GM18526 (cell line): Measurements from ENCODE around the gene SUMF2.
A peak's percentile ranks its signal among the peaks of the same experiment; 100 is the strongest.

Source experiments
- POLR2A ChIP-seq: IDR thresholded peaks from 3 replicates; pipeline ENCODE4 v1.6.1; 2011; ENCODE audit not compliant: insufficient read length; ENCODE audit errors: extremely low read depth

The SUMF2 gene

DNA sequence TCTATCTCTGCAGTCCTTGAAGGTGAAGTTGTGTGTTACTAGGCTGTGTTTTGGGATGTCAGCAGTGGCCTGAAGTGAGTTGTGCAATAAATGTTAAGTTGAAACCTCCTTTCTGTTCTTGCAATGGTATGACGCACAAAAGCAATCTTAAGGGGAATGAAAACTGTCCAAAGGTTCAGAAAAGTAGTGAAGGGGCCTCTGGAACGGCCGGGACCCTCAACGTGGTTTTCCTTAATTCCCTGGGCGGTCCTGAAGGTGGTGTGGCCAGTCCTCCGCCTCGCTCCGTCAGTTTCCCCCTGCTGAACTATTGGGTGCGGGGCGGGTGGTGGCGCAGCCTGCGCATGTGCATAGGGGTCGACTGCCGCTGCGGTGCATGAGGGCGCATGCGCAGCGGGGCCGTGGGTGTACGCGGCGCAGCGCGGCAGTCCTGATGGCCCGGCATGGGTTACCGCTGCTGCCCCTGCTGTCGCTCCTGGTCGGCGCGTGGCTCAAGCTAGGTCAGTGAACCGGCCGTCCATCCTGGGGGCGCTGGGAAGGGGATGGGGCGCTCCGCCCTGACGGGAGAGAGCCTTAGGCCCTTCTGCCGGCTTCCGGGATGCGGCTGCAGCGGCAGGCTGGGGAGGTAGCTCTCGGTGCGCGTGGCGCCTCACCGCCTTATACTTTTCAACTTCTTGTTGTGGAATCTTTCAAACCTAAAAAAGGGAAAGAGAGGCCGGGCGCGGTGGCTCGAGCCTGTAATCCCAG, at the start of gene SUMF2:
TSS of gene SUMF2 (plus strand) at position 405 of the 744 bp plus-strand sequence. CDS start at position 431, 26 bp downstream.
- peak; percentile 94 for TF ChIP-seq POLR2A

DNA sequence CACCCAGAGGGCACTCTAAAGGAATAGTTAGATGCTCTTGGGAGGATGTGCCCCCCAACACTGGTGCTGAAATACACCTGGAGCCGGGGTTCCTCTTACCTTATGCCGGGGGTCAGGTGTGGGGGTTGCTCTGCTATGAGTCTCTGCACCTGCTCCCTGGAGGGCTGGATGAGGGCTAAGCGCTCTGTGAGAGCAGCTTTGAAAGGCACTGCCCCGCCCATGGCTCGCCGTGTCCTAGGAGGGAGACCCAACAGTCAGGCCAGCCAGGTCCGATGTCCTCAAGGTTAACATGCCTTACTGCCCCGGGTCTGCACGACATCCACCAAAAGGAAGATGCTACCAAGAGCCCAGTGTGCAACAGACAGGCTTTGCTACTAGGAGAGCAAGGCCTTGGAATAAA, 44.6 kb upstream of the SUMF2 start:
- no peak for TF ChIP-seq POLR2A

- no peak for TF ChIP-seq POLR2A
Observed at GRCh38 chr7:56023500-56023899, 40.6 kb upstream of the SUMF2 start.

GRCh38 chr7:56026538-56026937, 37.5 kb upstream of the SUMF2 start:
- no peak for TF ChIP-seq POLR2A

- no peak for TF ChIP-seq POLR2A
Observed at GRCh38 chr7:56028942-56029630, 35.0 kb upstream of the SUMF2 start.

DNA sequence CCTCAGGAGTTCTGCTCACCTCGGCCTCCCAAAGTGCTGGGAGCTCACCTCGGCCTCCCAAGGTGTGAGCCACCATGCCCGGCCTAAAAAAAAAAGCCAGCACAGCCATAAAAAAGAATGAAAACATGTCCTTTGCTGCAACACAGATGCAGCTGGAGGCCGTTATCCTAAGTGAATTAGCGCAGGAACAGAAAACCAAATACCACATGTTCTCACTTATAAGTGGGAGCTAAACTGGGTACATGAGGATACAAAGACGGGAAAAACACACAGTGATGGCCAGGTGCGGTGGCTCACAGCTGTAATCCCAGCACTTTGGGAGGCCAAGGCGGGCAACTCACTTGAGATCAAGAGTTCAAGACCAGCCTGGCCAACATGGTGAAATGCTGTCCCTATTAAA, 33.7 kb upstream of the SUMF2 start:
- TF ChIP-seq POLR2A: no peak

DNA sequence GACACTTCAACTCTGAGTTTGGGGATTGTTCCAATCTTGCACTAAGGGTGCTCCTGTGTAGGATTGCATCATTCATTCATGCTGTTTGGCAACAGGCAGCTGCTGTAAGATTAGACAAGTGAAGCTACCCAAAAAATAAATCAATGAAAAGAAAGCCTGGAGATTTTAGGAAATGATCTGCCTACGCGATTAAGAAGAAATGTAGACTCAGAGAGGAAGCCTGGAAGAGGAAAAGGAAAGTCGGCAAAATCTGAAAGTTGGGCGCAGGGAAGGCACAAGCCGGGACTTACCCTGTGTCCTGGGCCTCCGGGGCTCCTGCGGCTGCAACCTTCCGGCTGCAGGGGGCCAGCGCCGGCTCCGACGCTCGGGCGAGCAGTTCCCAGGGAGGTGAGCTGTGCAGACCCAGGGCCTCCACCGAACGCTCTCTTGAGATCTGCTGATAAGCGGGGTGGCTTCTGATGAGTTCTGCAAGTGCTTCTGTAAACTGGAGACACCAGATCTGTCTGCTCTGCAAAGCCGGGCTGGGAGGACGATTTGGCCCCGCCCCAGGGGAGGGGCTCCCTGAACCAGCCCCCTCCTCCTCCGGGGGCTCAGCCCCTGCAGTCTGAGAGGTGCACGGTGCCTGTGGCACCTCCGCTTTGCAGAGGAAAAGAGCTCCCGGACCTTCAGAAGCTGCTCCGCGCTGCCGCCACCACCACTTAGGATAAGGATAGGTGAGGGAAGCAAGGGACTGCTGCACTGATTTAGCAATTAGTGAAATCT, 30.2 kb upstream of the SUMF2 start:
- peak; percentile 53 for TF ChIP-seq POLR2A

DNA sequence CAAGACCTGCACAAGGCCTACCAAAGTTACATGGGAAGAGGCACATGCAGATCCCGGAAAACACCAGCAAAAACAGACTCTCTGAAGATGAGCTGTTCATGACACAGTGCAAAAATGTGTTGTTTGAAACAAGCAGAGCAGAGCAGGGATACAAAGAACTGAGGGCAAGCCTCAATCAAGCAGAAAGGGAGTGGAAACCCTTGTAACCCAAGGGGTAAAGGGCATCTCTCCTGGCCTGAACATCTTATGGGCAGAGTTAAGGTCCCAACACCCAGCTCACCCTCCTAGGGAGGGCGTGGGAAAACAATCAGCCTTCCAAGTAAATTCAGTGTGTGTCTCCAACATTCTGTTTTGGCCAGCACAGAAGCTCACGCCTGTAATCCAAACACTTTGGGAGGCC, 23.4 kb upstream of the SUMF2 start:
- no peak for TF ChIP-seq POLR2A

DNA sequence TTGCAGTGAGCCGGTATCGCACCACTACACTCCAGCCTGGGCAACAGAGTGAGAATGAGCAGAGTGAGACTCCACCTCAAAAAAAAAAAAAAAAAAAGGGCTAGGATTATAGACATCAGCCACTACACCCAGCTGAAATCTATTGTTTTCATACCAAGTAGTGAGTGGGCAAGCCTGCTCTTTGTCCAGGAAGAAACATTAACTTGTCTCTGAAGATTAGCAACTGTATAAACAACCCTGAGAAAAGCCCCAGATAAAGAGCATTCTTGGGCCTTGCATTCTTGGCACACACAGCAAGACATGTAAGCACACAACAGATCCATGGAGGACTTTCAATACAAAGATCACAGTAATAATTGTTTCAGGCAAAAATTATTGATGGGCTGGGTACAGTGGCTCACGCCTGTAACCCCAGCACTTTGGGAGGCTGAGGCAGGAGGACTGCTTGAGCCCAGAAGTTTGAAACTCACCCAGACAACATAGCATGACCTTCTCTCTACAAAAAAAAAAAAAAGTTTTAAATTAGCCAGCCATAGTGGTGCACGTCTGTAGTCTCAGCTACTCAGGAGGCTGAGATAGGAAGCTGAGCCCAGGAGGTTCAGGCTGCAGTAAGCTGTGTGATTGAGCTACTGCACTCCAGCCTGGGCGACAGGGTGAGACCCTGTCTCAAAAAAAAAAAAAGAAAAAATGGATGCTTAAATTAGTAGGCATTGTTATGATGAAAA, 17.2 kb upstream of the SUMF2 start:
- TF ChIP-seq POLR2A: no peak

- TF ChIP-seq POLR2A: no peak
Observed at GRCh38 chr7:56048245-56048644, 15.8 kb upstream of the SUMF2 start.

DNA sequence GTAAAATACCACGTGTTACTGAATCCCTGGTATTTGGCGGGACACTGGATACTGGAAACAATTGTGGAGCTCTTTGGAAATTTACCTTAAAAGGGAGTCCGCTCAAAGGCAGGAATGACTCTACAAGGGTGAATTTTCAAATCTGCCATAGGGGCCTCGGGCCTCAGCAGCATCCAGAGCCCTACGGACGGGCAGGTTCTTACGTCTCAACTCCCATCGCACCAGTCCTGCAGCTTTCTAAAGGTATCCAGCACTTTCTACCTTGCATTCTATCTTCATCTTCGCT, 13.1 kb upstream of the SUMF2 start:
- no peak for TF ChIP-seq POLR2A

DNA sequence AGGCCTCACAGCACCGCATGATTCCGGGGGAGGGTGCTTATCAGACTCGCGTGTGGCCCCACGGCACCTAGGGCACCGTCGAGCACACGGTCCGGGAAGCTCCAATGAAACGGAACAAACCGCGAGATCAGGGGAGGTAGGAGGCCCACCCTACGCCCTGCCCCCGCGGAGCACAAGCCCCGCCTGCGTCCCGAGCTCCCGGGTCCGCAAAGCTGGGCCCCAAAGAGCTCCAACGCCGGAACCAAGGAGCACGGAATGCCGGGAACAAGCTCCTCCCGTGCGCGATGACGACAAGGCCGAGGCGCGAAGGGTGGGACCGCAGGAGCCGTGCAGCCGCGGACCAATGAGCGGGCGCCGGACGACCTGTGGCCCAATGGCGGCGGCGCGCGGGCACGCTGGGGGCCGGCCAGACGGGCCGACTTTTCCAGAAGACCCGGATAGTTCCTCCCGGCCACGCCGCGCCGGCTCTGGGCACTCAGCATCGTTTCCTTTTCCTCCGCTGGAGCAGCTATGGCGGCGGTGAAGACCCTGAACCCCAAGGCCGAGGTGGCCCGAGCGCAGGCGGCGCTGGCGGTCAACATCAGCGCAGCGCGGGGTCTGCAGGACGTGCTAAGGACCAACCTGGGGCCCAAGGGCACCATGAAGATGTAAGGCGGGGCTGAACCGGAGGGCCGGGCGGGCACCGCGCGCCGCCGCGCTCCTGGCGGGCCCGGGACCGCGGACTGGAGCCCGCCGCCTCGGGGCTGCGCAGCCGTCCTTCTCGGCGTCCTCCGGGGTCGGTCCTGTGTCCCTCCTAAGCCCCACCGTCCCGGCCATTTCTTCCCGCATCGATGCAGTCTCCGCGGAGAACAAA, 12.5 kb upstream of the SUMF2 start, which contains the start of the genes CCT6A and PSPH:
TSS of gene CCT6A (plus strand) at position 427 of the 853 bp plus-strand sequence. CDS start at position 511, 84 bp downstream.
TSS of gene PSPH (minus strand) at position 106 of the 853 bp plus-strand sequence. CDS start 30,232 bp downstream, outside the sequence.
- peak; percentile 80 for TF ChIP-seq POLR2A

- TF ChIP-seq POLR2A: no peak
Observed at GRCh38 chr7:56053379-56053778, 10.7 kb upstream of the SUMF2 start.

DNA sequence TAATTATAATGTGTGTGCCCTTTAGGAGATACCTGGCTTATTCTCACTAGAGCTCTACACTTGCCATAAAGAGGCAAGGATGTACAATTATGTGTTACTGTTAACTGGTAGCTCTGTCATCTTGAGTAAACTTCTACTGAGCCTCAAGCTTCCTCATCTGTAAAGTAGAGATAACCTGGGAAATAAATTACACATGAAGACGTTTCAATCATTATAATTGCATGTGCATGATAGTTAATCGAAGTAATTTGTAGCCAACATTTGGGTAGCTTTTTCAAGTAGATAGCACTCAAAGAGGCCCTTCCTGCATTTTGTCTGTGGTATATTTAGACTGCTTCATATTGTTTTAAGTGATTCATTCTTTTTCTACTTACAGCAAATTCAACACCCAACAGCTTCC, 10.1 kb upstream of the SUMF2 start:
- TF ChIP-seq POLR2A: no peak
